Measurements from ENCODE around the gene DERL3.

DNA sequence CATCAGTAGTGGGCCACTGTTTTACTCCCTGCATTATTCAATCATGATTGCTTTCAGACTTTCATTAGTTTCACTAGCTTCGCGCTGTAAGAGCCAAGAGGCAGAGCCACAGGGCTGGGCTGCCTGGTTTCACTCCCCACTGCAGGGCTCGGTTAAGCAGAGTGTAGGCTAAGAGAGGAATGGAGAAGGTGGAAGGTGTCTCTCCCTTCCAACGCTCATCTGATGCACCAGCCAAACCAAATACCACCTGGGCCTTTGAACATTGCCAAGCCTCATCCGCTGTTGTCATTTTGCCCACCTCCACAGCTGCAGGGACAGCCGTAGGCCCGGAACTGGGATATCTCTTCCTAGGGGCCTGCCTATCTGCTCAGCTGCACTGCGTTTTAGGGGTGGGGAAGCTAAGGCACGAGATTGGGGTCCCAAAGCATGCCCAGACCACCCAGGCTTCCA lies 52.5 kb downstream of the DERL3 start:
- TF ChIP-seq, protein P1, sequence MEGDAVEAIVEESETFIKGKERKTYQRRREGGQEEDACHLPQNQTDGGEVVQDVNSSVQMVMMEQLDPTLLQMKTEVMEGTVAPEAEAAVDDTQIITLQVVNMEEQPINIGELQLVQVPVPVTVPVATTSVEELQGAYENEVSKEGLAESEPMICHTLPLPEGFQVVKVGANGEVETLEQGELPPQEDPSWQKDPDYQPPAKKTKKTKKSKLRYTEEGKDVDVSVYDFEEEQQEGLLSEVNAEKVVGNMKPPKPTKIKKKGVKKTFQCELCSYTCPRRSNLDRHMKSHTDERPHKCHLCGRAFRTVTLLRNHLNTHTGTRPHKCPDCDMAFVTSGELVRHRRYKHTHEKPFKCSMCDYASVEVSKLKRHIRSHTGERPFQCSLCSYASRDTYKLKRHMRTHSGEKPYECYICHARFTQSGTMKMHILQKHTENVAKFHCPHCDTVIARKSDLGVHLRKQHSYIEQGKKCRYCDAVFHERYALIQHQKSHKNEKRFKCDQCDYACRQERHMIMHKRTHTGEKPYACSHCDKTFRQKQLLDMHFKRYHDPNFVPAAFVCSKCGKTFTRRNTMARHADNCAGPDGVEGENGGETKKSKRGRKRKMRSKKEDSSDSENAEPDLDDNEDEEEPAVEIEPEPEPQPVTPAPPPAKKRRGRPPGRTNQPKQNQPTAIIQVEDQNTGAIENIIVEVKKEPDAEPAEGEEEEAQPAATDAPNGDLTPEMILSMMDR (IDR thresholded peaks at IDR 0.05), result no peak
- no peak for TF ChIP-seq EZH2 (IDR thresholded peaks at IDR 0.05; ENCODE audit: borderline replicate concordance, insufficient read depth, low read depth, low read length, poor library complexity, severe bottlenecking)

Data from B cell (primary cell).